HepG2 (cell line): Measurements from ENCODE around the gene PSMD5. TPM values are rescaled to one million over a fixed set of nuclear protein-coding genes. Genes with fewer than 3 reads are reported as not detected.

ENCODE experiments used
- KAT2B ChIP-seq: fragments of 150-350 bp; IDR thresholded peaks from 2 replicates; pipeline ENCODE4 v1.6.1; 2014; ENCODE audit warnings: low read depth, low read length, borderline replicate concordance
- NONO ChIP-seq, 2 experiments: fragments of 450-650 bp in 1 of 2; sonication (generic) in 1 of 2; formaldehyde crosslinking in 1 of 2; IDR thresholded peaks in 1 of 2; conservative IDR thresholded peaks in 1 of 2; 2 replicates each; pipeline versions ENCODE4 v1.6.1 to v1.8.0; 2017 to 2022; ENCODE audit warnings: mild to moderate bottlenecking in 1 of 2, missing genetic modification reagents in 1 of 2, moderate library complexity in 1 of 2
- SALL1 ChIP-seq: sonication (generic); formaldehyde crosslinking; IDR thresholded peaks from 2 replicates; pipeline ENCODE4 v1.8.0; 2022; ENCODE audit warnings: mild to moderate bottlenecking, missing genetic modification reagents
- ZNF3 ChIP-seq: IDR thresholded peaks from 2 replicates; pipeline ENCODE4 v1.7.0; 2017; ENCODE audit warnings: inconsistent platforms
- polyA plus RNA-seq, 8 experiments: library from polyadenylated mRNA; depleted of rRNA in 3 of 8; stranded (reverse) in 7 of 8; unstranded in 1 of 8; fragments of >200 nt; fragmentation: Illumina TruSeq in 4 of 8; extraction: Trizol in 4 of 8; gene quantifications; 2 replicates each; pipeline versions ENCODE4 v1.2.1 to v1.2.3, GENCODE V29; 2011 to 2016; ENCODE audit warnings: low read depth in 4 of 8, missing spikeins in 1 of 8, mixed read lengths in 1 of 8; ENCODE audit not compliant: insufficient read depth in 1 of 8
- total RNA-seq, 5 experiments: library from RNA; depleted of rRNA; stranded (reverse); fragments of >200 nt; fragmentation: Illumina TruSeq; extraction: Trizol; gene quantifications; 2 replicates each; pipeline ENCODE4 v1.2.3, GENCODE V29; 2016; ENCODE audit warnings: low read depth in 1 of 5
- TF ChIP-seq, protein P1 (sequence below): sonication (generic); formaldehyde crosslinking; IDR thresholded peaks from 2 replicates; pipeline ENCODE4 v1.5.1; 2020; ENCODE audit warnings: missing genetic modification reagents, mild to moderate bottlenecking, borderline replicate concordance
- TF ChIP-seq, protein P2 (sequence below): IDR thresholded peaks from 2 replicates; pipeline ENCODE4 v1.6.1; 2016; ENCODE audit warnings: low read depth, missing genetic modification reagents, missing compliant biosample characterization
- TF ChIP-seq, protein P3 (sequence below): sonication (generic); formaldehyde crosslinking; conservative IDR thresholded peaks from 2 replicates; pipeline ENCODE4 v1.8.0; 2022; ENCODE audit warnings: mild to moderate bottlenecking, moderate library complexity, missing genetic modification reagents
- TF ChIP-seq, protein P4 (sequence below): IDR thresholded peaks from 2 replicates; pipeline ENCODE4 v1.6.1; 2016
- TF ChIP-seq, protein P5 (sequence below): sonication (generic); formaldehyde crosslinking; IDR thresholded peaks from 2 replicates; pipeline ENCODE4 v1.5.0; 2020; ENCODE audit warnings: mild to moderate bottlenecking, missing genetic modification reagents, borderline replicate concordance

PSMD5 gene
- total and polyA plus RNA-seq, 2 of the 13 experiments (the other 11 are each of a cell fraction or from before 2014, with no cell fraction given): 12.7 to 18.1 TPM

DNA sequence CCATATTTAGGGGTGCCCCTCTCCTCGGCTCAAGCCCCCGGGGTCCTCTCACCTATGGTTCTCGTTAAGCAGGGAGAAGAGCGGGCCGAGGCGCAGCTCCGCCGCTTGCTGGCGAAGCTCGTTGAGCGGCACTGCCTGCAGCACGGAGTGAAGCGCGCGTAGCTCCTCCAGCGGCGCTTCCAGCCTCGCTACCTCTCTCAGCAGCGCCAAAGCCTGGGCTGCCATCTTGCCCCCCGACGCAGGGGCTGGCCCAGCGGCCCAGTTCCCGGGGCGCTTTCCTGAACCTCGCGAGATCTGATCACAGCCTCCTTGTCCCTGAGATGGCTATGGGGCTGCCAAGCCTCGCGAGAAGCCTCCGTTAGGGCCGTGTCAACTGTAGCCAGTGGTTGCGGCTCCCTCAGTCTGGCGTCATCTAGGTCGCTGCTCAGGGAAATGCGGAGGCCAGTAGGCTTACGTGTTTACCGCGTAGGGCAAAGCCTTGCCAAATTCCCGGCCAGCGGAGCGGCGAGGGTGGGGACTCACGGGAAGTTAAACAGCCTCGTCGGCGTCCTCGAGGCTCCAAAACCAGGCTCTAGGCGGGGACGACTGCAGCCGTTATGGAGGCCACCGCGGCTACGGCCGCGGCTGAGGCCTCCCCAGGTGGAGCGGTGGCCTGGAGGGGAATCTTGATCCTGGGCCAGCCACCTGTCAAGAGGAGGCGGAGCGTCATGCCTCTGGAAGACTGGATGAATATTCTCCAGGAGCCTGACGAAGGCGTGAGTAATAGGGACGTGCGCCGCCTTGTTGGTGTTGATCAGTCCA lies at the start of gene PSMD5 (continued):
- TF ChIP-seq KAT2B (no peak), ZNF3 (CRISPR knock-in tag) (no peak), SALL1 (peak; percentile 87), NONO (IDR thresholded peaks at IDR 0.05) (no peak), NONO (CRISPR knock-in tag; conservative IDR thresholded peaks at IDR 0.05) (peak; percentile 82)
- TF ChIP-seq, protein P1, sequence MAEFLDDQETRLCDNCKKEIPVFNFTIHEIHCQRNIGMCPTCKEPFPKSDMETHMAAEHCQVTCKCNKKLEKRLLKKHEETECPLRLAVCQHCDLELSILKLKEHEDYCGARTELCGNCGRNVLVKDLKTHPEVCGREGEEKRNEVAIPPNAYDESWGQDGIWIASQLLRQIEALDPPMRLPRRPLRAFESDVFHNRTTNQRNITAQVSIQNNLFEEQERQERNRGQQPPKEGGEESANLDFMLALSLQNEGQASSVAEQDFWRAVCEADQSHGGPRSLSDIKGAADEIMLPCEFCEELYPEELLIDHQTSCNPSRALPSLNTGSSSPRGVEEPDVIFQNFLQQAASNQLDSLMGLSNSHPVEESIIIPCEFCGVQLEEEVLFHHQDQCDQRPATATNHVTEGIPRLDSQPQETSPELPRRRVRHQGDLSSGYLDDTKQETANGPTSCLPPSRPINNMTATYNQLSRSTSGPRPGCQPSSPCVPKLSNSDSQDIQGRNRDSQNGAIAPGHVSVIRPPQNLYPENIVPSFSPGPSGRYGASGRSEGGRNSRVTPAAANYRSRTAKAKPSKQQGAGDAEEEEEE (CRISPR knock-in tag): no peak
- TF ChIP-seq, protein P2, sequence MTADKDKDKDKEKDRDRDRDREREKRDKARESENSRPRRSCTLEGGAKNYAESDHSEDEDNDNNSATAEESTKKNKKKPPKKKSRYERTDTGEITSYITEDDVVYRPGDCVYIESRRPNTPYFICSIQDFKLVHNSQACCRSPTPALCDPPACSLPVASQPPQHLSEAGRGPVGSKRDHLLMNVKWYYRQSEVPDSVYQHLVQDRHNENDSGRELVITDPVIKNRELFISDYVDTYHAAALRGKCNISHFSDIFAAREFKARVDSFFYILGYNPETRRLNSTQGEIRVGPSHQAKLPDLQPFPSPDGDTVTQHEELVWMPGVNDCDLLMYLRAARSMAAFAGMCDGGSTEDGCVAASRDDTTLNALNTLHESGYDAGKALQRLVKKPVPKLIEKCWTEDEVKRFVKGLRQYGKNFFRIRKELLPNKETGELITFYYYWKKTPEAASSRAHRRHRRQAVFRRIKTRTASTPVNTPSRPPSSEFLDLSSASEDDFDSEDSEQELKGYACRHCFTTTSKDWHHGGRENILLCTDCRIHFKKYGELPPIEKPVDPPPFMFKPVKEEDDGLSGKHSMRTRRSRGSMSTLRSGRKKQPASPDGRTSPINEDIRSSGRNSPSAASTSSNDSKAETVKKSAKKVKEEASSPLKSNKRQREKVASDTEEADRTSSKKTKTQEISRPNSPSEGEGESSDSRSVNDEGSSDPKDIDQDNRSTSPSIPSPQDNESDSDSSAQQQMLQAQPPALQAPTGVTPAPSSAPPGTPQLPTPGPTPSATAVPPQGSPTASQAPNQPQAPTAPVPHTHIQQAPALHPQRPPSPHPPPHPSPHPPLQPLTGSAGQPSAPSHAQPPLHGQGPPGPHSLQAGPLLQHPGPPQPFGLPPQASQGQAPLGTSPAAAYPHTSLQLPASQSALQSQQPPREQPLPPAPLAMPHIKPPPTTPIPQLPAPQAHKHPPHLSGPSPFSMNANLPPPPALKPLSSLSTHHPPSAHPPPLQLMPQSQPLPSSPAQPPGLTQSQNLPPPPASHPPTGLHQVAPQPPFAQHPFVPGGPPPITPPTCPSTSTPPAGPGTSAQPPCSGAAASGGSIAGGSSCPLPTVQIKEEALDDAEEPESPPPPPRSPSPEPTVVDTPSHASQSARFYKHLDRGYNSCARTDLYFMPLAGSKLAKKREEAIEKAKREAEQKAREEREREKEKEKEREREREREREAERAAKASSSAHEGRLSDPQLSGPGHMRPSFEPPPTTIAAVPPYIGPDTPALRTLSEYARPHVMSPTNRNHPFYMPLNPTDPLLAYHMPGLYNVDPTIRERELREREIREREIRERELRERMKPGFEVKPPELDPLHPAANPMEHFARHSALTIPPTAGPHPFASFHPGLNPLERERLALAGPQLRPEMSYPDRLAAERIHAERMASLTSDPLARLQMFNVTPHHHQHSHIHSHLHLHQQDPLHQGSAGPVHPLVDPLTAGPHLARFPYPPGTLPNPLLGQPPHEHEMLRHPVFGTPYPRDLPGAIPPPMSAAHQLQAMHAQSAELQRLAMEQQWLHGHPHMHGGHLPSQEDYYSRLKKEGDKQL (CRISPR knock-in tag): peak; percentile 36; the same call in 1 of the 2 replicates
- TF ChIP-seq, protein P3, sequence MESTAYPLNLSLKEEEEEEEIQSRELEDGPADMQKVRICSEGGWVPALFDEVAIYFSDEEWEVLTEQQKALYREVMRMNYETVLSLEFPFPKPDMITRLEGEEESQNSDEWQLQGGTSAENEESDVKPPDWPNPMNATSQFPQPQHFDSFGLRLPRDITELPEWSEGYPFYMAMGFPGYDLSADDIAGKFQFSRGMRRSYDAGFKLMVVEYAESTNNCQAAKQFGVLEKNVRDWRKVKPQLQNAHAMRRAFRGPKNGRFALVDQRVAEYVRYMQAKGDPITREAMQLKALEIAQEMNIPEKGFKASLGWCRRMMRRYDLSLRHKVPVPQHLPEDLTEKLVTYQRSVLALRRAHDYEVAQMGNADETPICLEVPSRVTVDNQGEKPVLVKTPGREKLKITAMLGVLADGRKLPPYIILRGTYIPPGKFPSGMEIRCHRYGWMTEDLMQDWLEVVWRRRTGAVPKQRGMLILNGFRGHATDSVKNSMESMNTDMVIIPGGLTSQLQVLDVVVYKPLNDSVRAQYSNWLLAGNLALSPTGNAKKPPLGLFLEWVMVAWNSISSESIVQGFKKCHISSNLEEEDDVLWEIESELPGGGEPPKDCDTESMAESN: no peak; the same call in 1 of the 2 replicates
- TF ChIP-seq, protein P4, sequence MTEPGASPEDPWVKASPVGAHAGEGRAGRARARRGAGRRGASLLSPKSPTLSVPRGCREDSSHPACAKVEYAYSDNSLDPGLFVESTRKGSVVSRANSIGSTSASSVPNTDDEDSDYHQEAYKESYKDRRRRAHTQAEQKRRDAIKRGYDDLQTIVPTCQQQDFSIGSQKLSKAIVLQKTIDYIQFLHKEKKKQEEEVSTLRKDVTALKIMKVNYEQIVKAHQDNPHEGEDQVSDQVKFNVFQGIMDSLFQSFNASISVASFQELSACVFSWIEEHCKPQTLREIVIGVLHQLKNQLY (CRISPR knock-in tag): no peak
- TF ChIP-seq, protein P5, sequence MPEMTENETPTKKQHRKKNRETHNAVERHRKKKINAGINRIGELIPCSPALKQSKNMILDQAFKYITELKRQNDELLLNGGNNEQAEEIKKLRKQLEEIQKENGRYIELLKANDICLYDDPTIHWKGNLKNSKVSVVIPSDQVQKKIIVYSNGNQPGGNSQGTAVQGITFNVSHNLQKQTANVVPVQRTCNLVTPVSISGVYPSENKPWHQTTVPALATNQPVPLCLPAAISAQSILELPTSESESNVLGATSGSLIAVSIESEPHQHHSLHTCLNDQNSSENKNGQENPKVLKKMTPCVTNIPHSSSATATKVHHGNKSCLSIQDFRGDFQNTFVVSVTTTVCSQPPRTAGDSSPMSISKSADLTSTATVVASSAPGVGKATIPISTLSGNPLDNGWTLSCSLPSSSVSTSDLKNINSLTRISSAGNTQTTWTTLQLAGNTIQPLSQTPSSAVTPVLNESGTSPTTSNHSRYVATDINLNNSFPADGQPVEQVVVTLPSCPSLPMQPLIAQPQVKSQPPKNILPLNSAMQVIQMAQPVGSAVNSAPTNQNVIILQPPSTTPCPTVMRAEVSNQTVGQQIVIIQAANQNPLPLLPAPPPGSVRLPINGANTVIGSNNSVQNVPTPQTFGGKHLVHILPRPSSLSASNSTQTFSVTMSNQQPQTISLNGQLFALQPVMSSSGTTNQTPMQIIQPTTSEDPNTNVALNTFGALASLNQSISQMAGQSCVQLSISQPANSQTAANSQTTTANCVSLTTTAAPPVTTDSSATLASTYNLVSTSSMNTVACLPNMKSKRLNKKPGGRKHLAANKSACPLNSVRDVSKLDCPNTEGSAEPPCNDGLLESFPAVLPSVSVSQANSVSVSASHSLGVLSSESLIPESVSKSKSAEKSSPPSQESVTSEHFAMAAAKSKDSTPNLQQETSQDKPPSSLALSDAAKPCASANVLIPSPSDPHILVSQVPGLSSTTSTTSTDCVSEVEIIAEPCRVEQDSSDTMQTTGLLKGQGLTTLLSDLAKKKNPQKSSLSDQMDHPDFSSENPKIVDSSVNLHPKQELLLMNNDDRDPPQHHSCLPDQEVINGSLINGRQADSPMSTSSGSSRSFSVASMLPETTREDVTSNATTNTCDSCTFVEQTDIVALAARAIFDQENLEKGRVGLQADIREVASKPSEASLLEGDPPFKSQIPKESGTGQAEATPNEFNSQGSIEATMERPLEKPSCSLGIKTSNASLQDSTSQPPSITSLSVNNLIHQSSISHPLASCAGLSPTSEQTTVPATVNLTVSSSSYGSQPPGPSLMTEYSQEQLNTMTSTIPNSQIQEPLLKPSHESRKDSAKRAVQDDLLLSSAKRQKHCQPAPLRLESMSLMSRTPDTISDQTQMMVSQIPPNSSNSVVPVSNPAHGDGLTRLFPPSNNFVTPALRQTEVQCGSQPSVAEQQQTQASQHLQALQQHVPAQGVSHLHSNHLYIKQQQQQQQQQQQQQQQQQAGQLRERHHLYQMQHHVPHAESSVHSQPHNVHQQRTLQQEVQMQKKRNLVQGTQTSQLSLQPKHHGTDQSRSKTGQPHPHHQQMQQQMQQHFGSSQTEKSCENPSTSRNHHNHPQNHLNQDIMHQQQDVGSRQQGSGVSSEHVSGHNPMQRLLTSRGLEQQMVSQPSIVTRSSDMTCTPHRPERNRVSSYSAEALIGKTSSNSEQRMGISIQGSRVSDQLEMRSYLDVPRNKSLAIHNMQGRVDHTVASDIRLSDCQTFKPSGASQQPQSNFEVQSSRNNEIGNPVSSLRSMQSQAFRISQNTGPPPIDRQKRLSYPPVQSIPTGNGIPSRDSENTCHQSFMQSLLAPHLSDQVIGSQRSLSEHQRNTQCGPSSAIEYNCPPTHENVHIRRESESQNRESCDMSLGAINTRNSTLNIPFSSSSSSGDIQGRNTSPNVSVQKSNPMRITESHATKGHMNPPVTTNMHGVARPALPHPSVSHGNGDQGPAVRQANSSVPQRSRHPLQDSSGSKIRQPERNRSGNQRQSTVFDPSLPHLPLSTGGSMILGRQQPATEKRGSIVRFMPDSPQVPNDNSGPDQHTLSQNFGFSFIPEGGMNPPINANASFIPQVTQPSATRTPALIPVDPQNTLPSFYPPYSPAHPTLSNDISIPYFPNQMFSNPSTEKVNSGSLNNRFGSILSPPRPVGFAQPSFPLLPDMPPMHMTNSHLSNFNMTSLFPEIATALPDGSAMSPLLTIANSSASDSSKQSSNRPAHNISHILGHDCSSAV (CRISPR knock-in tag): no peak
